ENCODE results near the gene DOLK. TPM values are rescaled to one million over a fixed set of nuclear protein-coding genes. Genes with fewer than 3 reads are reported as not detected.

Gene DOLK
- 25.4 and 27.8 TPM in 2 replicates for polyA plus RNA-seq (2011; rRNA removed)
- 23.8 and 34.1 TPM in 2 replicates for polyA plus RNA-seq (2012; cell fraction: cytosol; rRNA removed)
- 37.4 and 40.1 TPM in 2 replicates for polyA plus RNA-seq (2012; cell fraction: nucleus; rRNA removed)
- polyA plus RNA-seq (2017; fragmentation: RNase III; extraction: RNeasy Plus Mini Kit Qiagen cat#74134 plus additional on column Dnase treatment): 19.9 to 22.8 TPM (median 22.2 TPM) in 3 replicates
- polyA minus RNA-seq (2011; rRNA and poly(A)+ RNA removed): 36.7 and 51.3 TPM in 2 replicates

GRCh38 chr9:128947527-128948301 is at the start of gene DOLK, which contains the start of gene NUP188:
TSS of gene DOLK (minus strand) at chr9:128947603. CDS start at chr9:128947303, 300 bp downstream.
TSS of gene NUP188 (plus strand) at chr9:128947699. CDS start at chr9:128947720, 21 bp downstream.
- FAIRE-seq (no peak), DNase-seq (ENCODE audit: low read depth in 1 of 2, low spot score in 1 of 2) (peak; percentile 90 to 97), ATAC-seq (peak; percentile 86 to 88)
- H3K4me1 ChIP-seq: peaks cover 12% of the 10 kb centered on the region; the same call in 2 of the 3 replicates
- peak within 1 kb of the TSS; percentile 91 to 95 for H3K27ac ChIP-seq
- WGBS (ENCODE audit: missing lambda C conversion rate): under 1% methylated on average over 63 of the region's 86 CpGs
- H3K4me3 ChIP-seq: peak within 1 kb of the TSS; percentile 85
- POLR2A ChIA-PET: interaction anchor here (1.0 to 1.2 kb wide), 2 partner anchors 130 to 223 kb away, joined by 5 read pairs; partner anchors contain the start of genes ENDOG and ZDHHC12
- H3K9me3 ChIP-seq: no peaks in the 10 kb centered on the region
- CTCF ChIA-PET: interaction anchor here (0.9 to 1.0 kb wide), 2 partner anchors 20 to 55 kb away, joined by 3 to 4 read pairs; no protein-coding TSS in a partner anchor
- H3K4me2 ChIP-seq: peak within 1 kb of the TSS; percentile 92
- no peak for TF ChIP-seq CBX8 (IDR thresholded peaks at IDR 0.05)
- no peak for TF ChIP-seq NFE2L2 (conservative IDR thresholded peaks at IDR 0.05; ENCODE audit: low read length)
- TF ChIP-seq NPAS2 (CRISPR knock-in tag; IDR thresholded peaks at IDR 0.05; ENCODE audit: borderline replicate concordance): peak; percentile 69; the same call in 1 of the 2 replicates
- TF ChIP-seq ESRRA (IDR thresholded peaks at IDR 0.05; ENCODE audit: borderline replicate concordance, low read length): no peak
- peak; percentile 67 to 88; a peak in 4 of 5 replicates for TF ChIP-seq JUN (IDR thresholded peaks at IDR 0.05)
- no peak for TF ChIP-seq ZNF302 (CRISPR knock-in tag; IDR thresholded peaks at IDR 0.05)
- no peak for TF ChIP-seq ATOH8 (CRISPR knock-in tag; IDR thresholded peaks at IDR 0.05; ENCODE audit: low read depth)
- no peak for TF ChIP-seq RARB (CRISPR knock-in tag; IDR thresholded peaks at IDR 0.05)
- no peak for TF ChIP-seq RFX5 (IDR thresholded peaks at IDR 0.05)
- TF ChIP-seq POLR2A (IDR thresholded peaks at IDR 0.05; ENCODE audit: low read length): peak; percentile 96
- peak; percentile 91 for TF ChIP-seq BCL3 (IDR thresholded peaks at IDR 0.05)
- no peak for TF ChIP-seq RAD21 (conservative IDR thresholded peaks at IDR 0.05 in 1 of 2, IDR thresholded peaks at IDR 0.05 in 1 of 2)
- peak; percentile 31; the same call in 1 of the 2 replicates for TF ChIP-seq TP53 (CRISPR knock-in tag; IDR thresholded peaks at IDR 0.05)
- TF ChIP-seq MYC (IDR thresholded peaks at IDR 0.05; ENCODE audit: borderline replicate concordance, low read length): 0 out of 2 replicates have a peak, but pooled peaks have one; percentile 53
- TF ChIP-seq EHF (CRISPR knock-in tag; IDR thresholded peaks at IDR 0.05): no peak
- peak; percentile 38; the same call in 1 of the 2 replicates for TF ChIP-seq MAZ (IDR thresholded peaks at IDR 0.05; ENCODE audit: borderline replicate concordance, low read depth, low read length)
- no peak for TF ChIP-seq HES2 (IDR thresholded peaks at IDR 0.05)
- TF ChIP-seq MAX (IDR thresholded peaks at IDR 0.05): peak; percentile 86
- no peak for TF ChIP-seq FOSL2 (IDR thresholded peaks at IDR 0.05)
- TF ChIP-seq FOSL2 (CRISPR knock-in tag; IDR thresholded peaks at IDR 0.05): peak; percentile 22; the same call in 1 of the 2 replicates
- no peak for TF ChIP-seq PBX3 (IDR thresholded peaks at IDR 0.05)
- TF ChIP-seq USF2 (IDR thresholded peaks at IDR 0.05): peak; percentile 100
- no peak for TF ChIP-seq FOXS1 (CRISPR knock-in tag; IDR thresholded peaks at IDR 0.05)
- no peak for TF ChIP-seq KDM1A (IDR thresholded peaks at IDR 0.05; ENCODE audit: low read depth)
- 0 out of 2 replicates have a peak, but pooled peaks have one; percentile 21 for TF ChIP-seq HOXB5 (CRISPR knock-in tag; IDR thresholded peaks at IDR 0.05)
- TF ChIP-seq HEYL (CRISPR knock-in tag; IDR thresholded peaks at IDR 0.05): no peak
- TF ChIP-seq HOXA7 (CRISPR knock-in tag; IDR thresholded peaks at IDR 0.05): no peak
- TF ChIP-seq RNF2 (IDR thresholded peaks at IDR 0.05; ENCODE audit: borderline replicate concordance, low read depth): no peak
- no peak for TF ChIP-seq SREBF2 (IDR thresholded peaks at IDR 0.05)
- no peak for TF ChIP-seq JUNB (IDR thresholded peaks at IDR 0.05)
- TF ChIP-seq REST (IDR thresholded peaks at IDR 0.05): no peak; the same call in 1 of the 2 replicates
- no peak for TF ChIP-seq EP300 (IDR thresholded peaks at IDR 0.05)

Data from A549 (cell line).